Aortic smooth muscle cell (primary cell): ENCODE data around the gene MYADML2. TPM values are rescaled to one million over a fixed set of nuclear protein-coding genes. Genes with fewer than 3 reads are reported as not detected.

Experiments used
- total RNA-seq: library from RNA; depleted of rRNA; stranded (reverse); fragments of >200 nt; gene quantifications from 2 replicates; pipeline ENCODE4 v1.2.3, GENCODE V29; 2014

MYADML2 gene, protein sequence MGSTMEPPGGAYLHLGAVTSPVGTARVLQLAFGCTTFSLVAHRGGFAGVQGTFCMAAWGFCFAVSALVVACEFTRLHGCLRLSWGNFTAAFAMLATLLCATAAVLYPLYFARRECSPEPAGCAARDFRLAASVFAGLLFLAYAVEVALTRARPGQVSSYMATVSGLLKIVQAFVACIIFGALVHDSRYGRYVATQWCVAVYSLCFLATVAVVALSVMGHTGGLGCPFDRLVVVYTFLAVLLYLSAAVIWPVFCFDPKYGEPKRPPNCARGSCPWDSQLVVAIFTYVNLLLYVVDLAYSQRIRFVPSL
- under 0.01 TPM in 1 of 2 replicates, not detected in the other for total RNA-seq

DNA sequence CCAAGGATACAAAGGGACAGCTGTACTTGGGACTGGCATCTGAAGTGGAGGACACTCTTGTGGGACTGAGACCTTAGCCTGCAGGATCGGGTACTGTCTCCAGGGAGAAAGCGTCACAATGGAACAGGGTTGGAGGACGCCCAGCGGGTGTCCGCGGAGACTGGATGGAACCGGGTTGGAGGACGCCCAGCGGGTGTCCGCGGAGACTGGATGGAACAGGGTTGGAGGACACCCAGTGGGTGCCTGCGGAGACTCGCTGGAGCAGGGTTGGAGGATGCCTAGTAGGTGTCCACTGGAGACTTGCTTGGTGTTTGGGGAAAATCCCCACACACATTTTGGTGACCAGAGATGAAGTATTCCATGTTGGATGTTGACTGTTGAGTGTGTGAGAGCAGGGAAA is at the start of gene MYADML2:
Gene MYADML2 (minus strand): TSS at position 45 of the 400 bp plus-strand sequence. CDS start 5,492 bp downstream, outside the sequence.

DNA sequence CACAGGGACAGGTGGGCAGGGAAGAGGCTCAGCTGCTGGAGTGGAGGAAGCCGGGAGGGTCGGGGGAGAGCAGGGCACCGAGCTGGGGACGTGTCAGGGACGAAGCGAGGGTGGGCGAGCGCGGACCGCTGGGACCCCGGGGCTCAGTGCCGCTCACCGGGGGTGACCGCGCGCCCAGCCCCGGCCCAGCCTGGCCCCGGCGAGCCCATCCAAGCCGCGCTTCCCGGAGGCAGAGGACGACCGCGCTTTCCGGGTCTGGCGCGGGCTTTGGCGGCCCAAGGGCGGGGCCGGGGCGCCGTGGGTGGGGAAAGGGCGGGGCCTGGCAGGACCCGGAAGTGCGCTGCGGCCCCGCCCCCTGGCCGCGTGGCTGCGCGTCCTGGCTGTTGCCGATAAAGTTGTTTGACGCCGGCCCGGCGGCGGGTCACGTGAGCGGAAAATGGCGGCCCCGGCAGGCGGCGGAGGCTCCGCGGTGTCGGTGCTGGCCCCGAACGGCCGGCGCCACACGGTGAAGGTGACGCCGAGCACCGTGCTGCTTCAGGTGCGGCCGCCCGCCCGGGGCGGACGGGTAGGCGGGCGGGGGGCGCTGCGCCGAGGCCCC is 30.3 kb upstream of the MYADML2 start, which contains the start of gene ASPSCR1:
Gene ASPSCR1 (plus strand): TSS at position 419 of the 598 bp plus-strand sequence. CDS start 18 bp downstream, at position 437.

DNA sequence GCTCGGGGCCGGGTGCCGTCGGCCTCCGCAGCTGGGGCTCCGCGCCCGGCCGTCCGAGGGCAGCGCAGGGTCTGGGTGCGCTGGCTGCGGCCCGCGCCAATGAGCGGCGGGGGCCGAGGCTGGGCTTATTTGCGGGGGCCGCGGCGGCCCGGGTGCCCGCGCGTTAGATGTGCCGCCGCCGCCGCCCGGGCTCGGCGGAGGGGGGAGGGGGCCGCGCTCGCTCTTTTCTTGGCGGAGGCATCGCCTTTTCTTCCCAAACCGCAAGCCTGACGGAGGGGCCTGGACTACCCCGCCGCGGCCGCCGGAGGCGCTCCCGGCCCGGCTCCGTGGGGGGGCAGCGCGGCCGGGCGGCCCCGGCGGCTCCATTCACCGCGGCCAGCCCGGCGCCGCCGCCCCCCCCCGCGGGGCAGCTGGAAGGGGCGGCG is 14.1 kb upstream of the MYADML2 start, which contains the start of gene NOTUM:
Gene NOTUM (minus strand): TSS at position 101 of the 425 bp plus-strand sequence. CDS start 278 bp downstream, outside the sequence.

DNA sequence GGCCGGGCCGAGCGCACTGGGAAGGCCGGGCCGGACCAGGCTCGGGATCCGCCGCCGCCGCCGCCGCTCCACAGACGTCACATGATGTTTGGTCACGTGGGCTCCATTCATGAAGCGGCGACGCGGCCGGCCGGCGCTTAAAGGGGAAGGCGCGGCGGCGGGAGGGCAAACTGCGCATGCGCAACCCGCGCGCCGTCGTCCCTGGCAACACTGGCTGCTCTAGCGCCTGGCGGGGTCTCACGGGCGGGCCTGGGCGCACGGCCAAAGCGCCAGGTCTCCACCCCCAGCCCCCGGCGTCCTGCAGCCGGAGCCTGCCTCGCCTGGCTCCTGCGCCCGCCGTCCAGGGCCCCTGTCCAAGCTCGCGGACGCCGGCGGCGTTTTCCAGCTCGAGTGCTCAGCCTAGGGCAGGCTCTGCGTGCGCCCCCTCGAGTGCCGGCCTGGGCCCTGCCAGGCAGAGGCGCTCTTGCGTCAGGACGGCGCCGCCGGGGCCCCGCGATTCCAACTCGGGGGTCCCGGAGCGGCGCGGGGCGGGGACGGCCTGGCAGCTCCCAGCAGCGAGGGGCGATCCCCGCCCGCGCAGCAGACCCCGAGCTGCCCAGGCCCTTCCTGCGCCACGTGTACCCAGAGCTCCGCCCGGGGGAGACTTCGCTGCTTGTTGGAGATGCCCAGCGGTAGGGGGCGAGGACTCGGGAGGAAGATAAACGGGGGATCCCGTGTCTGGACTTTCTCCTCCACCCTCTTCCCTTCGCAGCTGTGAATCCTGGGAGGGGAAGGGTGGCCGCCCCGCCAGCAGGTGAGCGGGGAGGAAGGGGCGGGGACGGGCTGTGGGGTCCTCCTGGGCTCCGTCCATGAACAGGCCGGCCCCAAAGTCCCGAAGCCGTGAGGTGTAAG is 19.1 kb downstream of the MYADML2 start, which contains the start of gene MAFG:
Gene MAFG (minus strand): TSS at position 83 of the 891 bp plus-strand sequence. CDS start 4,550 bp downstream, outside the sequence.

DNA sequence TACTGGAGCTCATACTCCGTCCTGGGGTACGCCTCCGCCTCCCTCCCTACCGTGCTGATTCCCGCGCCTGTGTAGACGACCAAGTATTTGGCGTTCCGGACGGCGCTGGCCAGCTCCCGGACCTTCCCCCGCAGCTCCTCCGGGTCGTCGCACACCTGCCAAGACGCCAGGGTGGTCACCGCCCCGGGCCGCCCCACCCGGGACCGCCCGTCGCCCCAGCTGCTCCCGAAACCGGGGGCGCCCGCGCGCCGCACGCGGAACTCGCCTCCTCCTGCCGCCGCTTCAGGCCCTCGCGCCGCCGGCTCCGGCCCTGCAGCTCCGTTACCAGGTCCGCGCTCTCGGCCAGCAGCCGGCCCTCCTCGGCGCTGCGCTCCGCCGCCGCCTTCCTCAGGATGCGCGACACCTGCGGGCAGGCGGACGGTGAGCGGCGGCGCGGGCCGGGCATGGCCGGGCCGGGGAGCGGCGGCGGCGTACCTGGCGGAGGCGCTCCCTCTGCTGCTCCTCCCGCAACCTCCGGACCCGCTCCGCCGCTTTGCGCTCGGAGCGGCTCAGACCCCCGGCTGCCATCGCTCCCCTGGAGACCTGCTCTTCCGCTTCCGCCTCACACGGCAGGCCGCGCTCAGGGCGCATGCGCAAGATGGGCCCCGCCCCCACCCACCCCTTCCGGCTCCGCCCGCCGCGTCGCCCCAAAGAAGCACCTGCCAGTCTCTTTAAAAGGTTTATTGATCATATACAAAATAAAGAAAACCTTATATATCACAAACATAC is 29.3 kb downstream of the MYADML2 start, which contains the start of gene SIRT7:
Gene SIRT7 (minus strand): TSS at position 612 of the 768 bp plus-strand sequence. CDS start 45 bp downstream, at position 567.

DNA sequence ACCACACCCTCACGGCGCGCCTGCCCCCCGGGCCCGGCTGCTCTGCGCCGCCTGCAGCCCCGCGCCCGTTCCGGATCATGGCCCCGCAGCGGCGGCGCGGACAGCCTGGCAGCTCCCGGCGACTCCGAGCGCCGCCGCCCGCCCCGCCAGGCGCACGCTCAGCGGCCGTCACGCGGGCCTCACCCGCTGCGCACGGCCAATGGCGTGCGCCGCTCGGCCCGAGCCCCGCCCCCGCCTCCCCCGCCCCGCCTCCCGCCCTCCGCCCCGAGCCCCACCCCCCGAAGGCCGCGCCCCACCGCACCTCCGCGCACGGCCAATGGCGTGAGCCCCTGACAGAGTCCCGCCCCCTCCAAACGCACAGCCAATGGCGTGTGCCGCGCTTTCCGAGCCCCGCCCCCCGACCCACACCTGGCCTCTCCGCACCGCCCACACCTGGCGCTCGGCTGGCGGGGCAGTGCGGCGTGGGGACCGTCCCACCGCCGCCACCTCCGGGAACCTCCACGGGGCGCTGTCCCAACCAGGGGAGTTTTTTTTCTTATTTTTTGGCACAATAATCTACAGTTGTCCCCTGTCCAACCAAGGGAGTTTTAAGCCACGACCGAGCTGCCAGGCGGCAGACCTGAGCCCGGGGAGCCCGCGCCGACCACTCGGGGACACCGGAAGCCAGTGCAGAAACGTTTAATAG is 35.6 kb downstream of the MYADML2 start, which contains the start of gene PCYT2:
Gene PCYT2 (minus strand): TSS at position 123 of the 685 bp plus-strand sequence. CDS start 44 bp downstream, at position 79.

DNA sequence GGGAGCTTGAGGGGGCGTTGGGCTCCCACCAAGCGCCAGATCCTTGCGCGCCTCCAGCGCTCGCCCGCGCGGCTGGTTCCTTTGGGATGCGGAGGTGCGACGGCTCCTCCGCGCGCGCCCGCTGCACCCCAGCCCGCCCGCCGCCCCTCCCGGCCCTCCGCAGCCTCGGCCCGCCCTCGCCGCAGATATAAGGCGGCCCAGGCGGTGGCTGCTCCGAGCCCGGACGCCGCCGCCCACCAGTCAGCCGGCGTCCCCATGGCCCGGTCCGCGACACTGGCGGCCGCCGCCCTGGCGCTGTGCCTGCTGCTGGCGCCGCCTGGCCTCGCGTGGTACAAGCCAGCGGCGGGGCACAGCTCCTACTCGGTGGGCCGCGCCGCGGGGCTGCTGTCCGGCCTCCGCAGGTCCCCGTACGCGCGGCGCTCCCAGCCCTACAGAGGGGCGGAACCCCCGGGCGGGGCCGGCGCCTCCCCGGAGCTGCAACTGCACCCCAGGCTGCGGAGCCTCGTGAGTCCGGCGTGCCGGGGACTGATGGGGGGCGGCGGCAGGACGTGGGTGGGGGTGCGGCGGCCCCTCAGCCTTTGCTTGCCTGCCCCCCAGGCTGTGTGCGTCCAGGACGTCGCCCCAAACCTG is 44.9 kb downstream of the MYADML2 start, which contains the start of gene NPB:
Gene NPB (plus strand): TSS at position 216 of the 630 bp plus-strand sequence. CDS start 40 bp downstream, at position 256.

Other genes starting within 250 kb of the MYADML2 start
- 5.2 and 6.3 TPM in 2 replicates for gene MRPL12, start 243.9 kb downstream of the MYADML2 start, total RNA-seq
- 7.0 and 10.8 TPM in 2 replicates for gene SLC25A10, start 234.9 kb downstream of the MYADML2 start, total RNA-seq
- not detected in 2 replicates for gene GCGR, start 143.1 kb downstream of the MYADML2 start, total RNA-seq
- 124 and 145 TPM in 2 replicates for gene MCRIP1, start 113.9 kb downstream of the MYADML2 start, total RNA-seq
- not detected in 2 replicates for gene PPP1R27, start 112.2 kb downstream of the MYADML2 start, total RNA-seq
- 1,018 and 1,063 TPM in 2 replicates for gene P4HB, start 86.7 kb downstream of the MYADML2 start, total RNA-seq
- 110 and 179 TPM in 2 replicates for gene ARHGDIA, start 75.9 kb downstream of the MYADML2 start, total RNA-seq
- 109 and 156 TPM in 2 replicates for gene ALYREF, start 55.6 kb downstream of the MYADML2 start, total RNA-seq
- 201 and 265 TPM in 2 replicates for gene ANAPC11, start 55.5 kb downstream of the MYADML2 start, total RNA-seq
- gene NPB, start 45.0 kb downstream of the MYADML2 start, total RNA-seq, result 0.37 and 0.40 TPM in 2 replicates
- gene PCYT2, start 35.8 kb downstream of the MYADML2 start, total RNA-seq, result 55.0 and 60.2 TPM in 2 replicates
- gene SIRT7, start 29.1 kb downstream of the MYADML2 start, total RNA-seq, result 14.6 and 18.5 TPM in 2 replicates
- 17.0 and 17.3 TPM in 2 replicates for gene MAFG, start 19.5 kb downstream of the MYADML2 start, total RNA-seq
- 54.8 and 61.3 TPM in 2 replicates for gene PYCR1, start 9.9 kb downstream of the MYADML2 start, total RNA-seq
- gene NOTUM, start 14.0 kb upstream of the MYADML2 start, total RNA-seq, result under 0.01 TPM in 1 of 2 replicates, not detected in the other
- 26.6 and 28.8 TPM in 2 replicates for gene ASPSCR1, start 30.4 kb upstream of the MYADML2 start, total RNA-seq
- gene CENPX, start 75.6 kb upstream of the MYADML2 start, total RNA-seq, result 26.2 and 35.1 TPM in 2 replicates
- gene LRRC45, start 76.1 kb upstream of the MYADML2 start, total RNA-seq, result 12.0 and 17.8 TPM in 2 replicates
- 4.4 and 4.8 TPM in 2 replicates for gene RAC3, start 84.4 kb upstream of the MYADML2 start, total RNA-seq
- 38.7 and 43.1 TPM in 2 replicates for gene DCXR, start 90.5 kb upstream of the MYADML2 start, total RNA-seq
- gene RFNG, start 104.6 kb upstream of the MYADML2 start, total RNA-seq, result 23.5 and 26.9 TPM in 2 replicates
- 76.9 and 97.9 TPM in 2 replicates for gene GPS1, start 104.7 kb upstream of the MYADML2 start, total RNA-seq
- 35.7 and 50.7 TPM in 2 replicates for gene DUS1L, start 118.6 kb upstream of the MYADML2 start, total RNA-seq
- gene FASN, start 151.0 kb upstream of the MYADML2 start, total RNA-seq, result 79.8 and 118 TPM in 2 replicates